Neural crest cell (in vitro differentiated cells): ENCODE measurements around the gene SPCS1. TPM values are rescaled to one million over a fixed set of nuclear protein-coding genes. Genes with fewer than 3 reads are reported as not detected.

Experiments used
- DNase-seq: peaks from one replicate; pipeline ENCODE4 v3.0.0; 2021; ENCODE audit warnings: low read depth, mixed read lengths, low spot score
- H3K27ac Mint-ChIP-seq: one replicate; pipeline ENCODE4 v1.8.0; 2021; ENCODE audit warnings: mild to moderate bottlenecking, mixed read lengths; ENCODE audit not compliant: unreplicated experiment
- H3K27me3 Mint-ChIP-seq: 2 replicates; pipeline ENCODE4 v1.8.0; 2021; ENCODE audit warnings: low read depth, mild to moderate bottlenecking, mixed read lengths
- H3K36me3 Mint-ChIP-seq: 2 replicates; pipeline ENCODE4 v1.8.0; 2021; ENCODE audit warnings: low read depth, mild to moderate bottlenecking, mixed read lengths
- H3K4me1 Mint-ChIP-seq: 2 replicates; pipeline ENCODE4 v1.8.0; 2021; ENCODE audit warnings: mixed read lengths
- H3K4me3 Mint-ChIP-seq: one replicate; pipeline ENCODE4 v1.8.0; 2021; ENCODE audit warnings: mild to moderate bottlenecking, mixed read lengths
- H3K9me3 Mint-ChIP-seq: 2 replicates; pipeline ENCODE4 v1.8.0; 2021; ENCODE audit warnings: mixed read lengths
- total RNA-seq: library from RNA; stranded (reverse); gene quantifications from 2 replicates; pipeline ENCODE4 v1.2.1, GENCODE V29; 2021
- TF ChIP-seq, protein P1 (sequence below): fragments of 200-600 bp; sonication (generic); conservative IDR thresholded peaks from 2 replicates; pipeline ENCODE4 v1.5.0; 2021; ENCODE audit warnings: antibody characterized with exemption, mild to moderate bottlenecking

The SPCS1 gene
- total RNA-seq, 1 donor from 2014 or later = 101 TPM

GRCh38 chr3:52756141-52756540 is 50.2 kb downstream of the SPCS1 start:
- DNase-seq = no peak
- Mint-ChIP-seq H3K27me3 (no peaks in the 10 kb centered on the region), H3K9me3 (no peaks in the 10 kb centered on the region), H3K4me3 (no peak overlapping the region), H3K36me3 (peaks cover 26% of the 10 kb centered on the region), H3K4me1 (no peaks in the 10 kb centered on the region), H3K27ac (no peak overlapping the region)
- TF ChIP-seq, protein P1, sequence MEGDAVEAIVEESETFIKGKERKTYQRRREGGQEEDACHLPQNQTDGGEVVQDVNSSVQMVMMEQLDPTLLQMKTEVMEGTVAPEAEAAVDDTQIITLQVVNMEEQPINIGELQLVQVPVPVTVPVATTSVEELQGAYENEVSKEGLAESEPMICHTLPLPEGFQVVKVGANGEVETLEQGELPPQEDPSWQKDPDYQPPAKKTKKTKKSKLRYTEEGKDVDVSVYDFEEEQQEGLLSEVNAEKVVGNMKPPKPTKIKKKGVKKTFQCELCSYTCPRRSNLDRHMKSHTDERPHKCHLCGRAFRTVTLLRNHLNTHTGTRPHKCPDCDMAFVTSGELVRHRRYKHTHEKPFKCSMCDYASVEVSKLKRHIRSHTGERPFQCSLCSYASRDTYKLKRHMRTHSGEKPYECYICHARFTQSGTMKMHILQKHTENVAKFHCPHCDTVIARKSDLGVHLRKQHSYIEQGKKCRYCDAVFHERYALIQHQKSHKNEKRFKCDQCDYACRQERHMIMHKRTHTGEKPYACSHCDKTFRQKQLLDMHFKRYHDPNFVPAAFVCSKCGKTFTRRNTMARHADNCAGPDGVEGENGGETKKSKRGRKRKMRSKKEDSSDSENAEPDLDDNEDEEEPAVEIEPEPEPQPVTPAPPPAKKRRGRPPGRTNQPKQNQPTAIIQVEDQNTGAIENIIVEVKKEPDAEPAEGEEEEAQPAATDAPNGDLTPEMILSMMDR = no peak

Other genes starting within 250 kb of the SPCS1 start
- 0.11 and 0.16 TPM in 2 replicates for gene STAB1, start 210.8 kb upstream of the SPCS1 start, total RNA-seq
- gene NT5DC2, start 172.2 kb upstream of the SPCS1 start, total RNA-seq = 389 and 392 TPM in 2 replicates
- gene UQCC5, start 169.5 kb upstream of the SPCS1 start, total RNA-seq = 26.2 and 29.8 TPM in 2 replicates
- gene PBRM1, start 20.2 kb upstream of the SPCS1 start, total RNA-seq = 107 and 109 TPM in 2 replicates
- 142 TPM in 2 replicates for gene GNL3, start 20.1 kb upstream of the SPCS1 start, total RNA-seq
- gene GLT8D1, start 315 bp upstream of the SPCS1 start, total RNA-seq = 64.1 and 69.9 TPM in 2 replicates
- gene NEK4, start 64.8 kb downstream of the SPCS1 start, total RNA-seq = 45.9 and 52.3 TPM in 2 replicates
- gene ITIH1, start 71.5 kb downstream of the SPCS1 start, total RNA-seq = not detected in 2 replicates
- gene ITIH3, start 88.7 kb downstream of the SPCS1 start, total RNA-seq = 0.52 TPM in 1 of 2 replicates, not detected in the other
- 6.3 and 8.6 TPM in 2 replicates for gene ITIH4, start 124.6 kb downstream of the SPCS1 start, total RNA-seq
- 3.4 and 4.1 TPM in 2 replicates for gene MUSTN1, start 128.9 kb downstream of the SPCS1 start, total RNA-seq
- gene STIMATE, start 191.4 kb downstream of the SPCS1 start, total RNA-seq = 20.3 and 21.3 TPM in 2 replicates